Stimulated activated CD8-positive, alpha-beta memory T cell treated with anti-CD3 and anti-CD28 coated beads, Interleukin-7, amount 100 ng/mL, for 4 hours (primary cell): Measurements from ENCODE around the gene TAOK2.

Experiments
- DNase-seq, 2 donors: peaks; one replicate each; pipeline ENCODE4 v3.0.0-alpha.2; 2020; ENCODE audit warnings: low read depth in 2 of 2

TAOK2 gene

GRCh38 chr16:29963021-29963743, 10.5 kb upstream of the TAOK2 start:
- no peak for DNase-seq

GRCh38 chr16:29968205-29968604, 5.5 kb upstream of the TAOK2 start:
- no peak for DNase-seq

- no peak for DNase-seq
Observed at GRCh38 chr16:29971304-29971703, 2.4 kb upstream of the TAOK2 start.

- DNase-seq, result no peak
Observed at GRCh38 chr16:29972500-29972899, 1.2 kb upstream of the TAOK2 start.

GRCh38 chr16:29972992-29973383, 680 bp upstream of the TAOK2 start:
- DNase-seq, result no peak

- no peak for DNase-seq
Observed at GRCh38 chr16:29974291-29975133, 844 bp downstream of the TAOK2 start.

- no peak for DNase-seq
Observed at GRCh38 chr16:29975134-29975538, 1.5 kb downstream of the TAOK2 start.

- DNase-seq, result no peak
Observed at GRCh38 chr16:29975811-29976511, 2.3 kb downstream of the TAOK2 start.

GRCh38 chr16:29977063-29977825, 3.6 kb downstream of the TAOK2 start:
- DNase-seq, result no peak

- no peak for DNase-seq
Observed at GRCh38 chr16:29978081-29978480, 4.4 kb downstream of the TAOK2 start.

GRCh38 chr16:29978564-29979270, 5.0 kb downstream of the TAOK2 start:
- no peak for DNase-seq

GRCh38 chr16:29982560-29983419, 9.1 kb downstream of the TAOK2 start:
- DNase-seq, result no peak

GRCh38 chr16:29983420-29984136, 9.9 kb downstream of the TAOK2 start:
- no peak for DNase-seq

- no peak for DNase-seq
Observed at GRCh38 chr16:29984137-29984763, 10.6 kb downstream of the TAOK2 start.

- no peak for DNase-seq
Observed at GRCh38 chr16:29984764-29985147, 11.1 kb downstream of the TAOK2 start.

- no peak for DNase-seq
Observed at GRCh38 chr16:29985271-29985811, 11.7 kb downstream of the TAOK2 start.

GRCh38 chr16:29986231-29986630, 12.6 kb downstream of the TAOK2 start:
- no peak for DNase-seq

GRCh38 chr16:29986931-29987330, 13.3 kb downstream of the TAOK2 start:
- DNase-seq, result no peak
